HG03103 (cell line): ENCODE data around the gene PIGX.

Experiments
- ATAC-seq: cut with Tn5 transposase; IDR thresholded peaks from one replicate; pipeline ENCODE4 v1.9.1; 2021; ENCODE audit warnings: low read depth; ENCODE audit not compliant: unreplicated experiment

PIGX gene

DNA sequence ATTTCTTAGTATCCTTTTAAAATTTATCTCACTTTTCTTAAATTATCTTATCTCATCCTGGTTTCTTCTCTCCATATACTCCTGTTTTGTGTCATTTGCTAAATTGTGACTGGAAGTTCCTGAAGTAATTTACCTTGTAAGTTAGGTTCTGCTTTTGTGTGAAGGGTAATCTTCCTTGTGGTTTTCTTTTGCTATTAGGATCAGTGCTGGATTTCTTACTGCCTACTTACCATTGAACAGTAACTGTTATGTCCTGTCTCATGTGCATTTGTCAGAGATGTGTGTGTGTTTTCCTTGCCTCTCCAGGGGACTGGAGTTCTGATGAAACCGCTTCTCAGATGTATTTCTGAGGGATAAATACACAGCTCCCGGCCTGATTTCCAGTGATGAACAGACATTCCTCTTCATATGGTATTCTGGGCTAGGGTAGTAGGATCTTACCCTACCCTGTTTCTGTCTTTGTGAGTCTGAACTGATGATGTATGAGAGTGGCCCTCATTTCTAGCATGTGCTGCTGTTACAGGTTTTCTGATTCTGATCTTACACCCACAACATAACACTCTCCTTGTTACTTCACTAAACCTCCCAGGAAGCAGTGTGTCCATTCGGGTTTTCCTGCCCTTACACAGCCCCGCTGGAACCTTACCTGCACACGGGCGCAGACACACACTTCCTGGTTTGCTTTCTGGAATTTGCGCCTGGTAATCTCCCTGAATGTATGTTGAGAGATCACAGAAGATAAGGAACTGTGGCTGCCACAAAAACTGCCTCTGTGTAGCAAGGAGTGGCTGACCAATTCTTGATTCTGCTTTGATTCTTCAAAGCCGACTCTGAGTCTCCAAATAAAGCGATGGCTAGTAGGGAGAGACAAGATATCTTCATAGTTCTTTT lies 42.2 kb downstream of the PIGX start:
- ATAC-seq = no peak

DNA sequence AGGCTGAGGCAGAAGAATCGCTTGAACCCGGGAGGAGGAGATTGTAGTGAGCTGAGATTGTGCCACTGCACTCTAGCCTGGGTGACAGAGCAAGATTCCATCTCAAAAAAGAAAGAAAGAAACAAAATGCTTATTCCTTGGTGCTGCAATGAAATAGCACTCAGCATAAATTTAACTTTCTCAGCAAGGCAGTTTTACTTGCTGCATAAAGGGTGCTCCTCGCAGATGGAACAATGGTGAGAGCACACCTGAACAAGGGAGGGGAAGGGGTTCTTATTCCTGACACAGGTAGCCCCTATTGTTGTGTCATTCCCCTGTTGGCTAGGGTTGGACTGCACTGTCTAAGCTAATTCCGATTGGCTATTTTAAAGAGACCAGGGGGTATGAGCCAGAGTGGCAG lies 44.6 kb downstream of the PIGX start:
- no peak for ATAC-seq

DNA sequence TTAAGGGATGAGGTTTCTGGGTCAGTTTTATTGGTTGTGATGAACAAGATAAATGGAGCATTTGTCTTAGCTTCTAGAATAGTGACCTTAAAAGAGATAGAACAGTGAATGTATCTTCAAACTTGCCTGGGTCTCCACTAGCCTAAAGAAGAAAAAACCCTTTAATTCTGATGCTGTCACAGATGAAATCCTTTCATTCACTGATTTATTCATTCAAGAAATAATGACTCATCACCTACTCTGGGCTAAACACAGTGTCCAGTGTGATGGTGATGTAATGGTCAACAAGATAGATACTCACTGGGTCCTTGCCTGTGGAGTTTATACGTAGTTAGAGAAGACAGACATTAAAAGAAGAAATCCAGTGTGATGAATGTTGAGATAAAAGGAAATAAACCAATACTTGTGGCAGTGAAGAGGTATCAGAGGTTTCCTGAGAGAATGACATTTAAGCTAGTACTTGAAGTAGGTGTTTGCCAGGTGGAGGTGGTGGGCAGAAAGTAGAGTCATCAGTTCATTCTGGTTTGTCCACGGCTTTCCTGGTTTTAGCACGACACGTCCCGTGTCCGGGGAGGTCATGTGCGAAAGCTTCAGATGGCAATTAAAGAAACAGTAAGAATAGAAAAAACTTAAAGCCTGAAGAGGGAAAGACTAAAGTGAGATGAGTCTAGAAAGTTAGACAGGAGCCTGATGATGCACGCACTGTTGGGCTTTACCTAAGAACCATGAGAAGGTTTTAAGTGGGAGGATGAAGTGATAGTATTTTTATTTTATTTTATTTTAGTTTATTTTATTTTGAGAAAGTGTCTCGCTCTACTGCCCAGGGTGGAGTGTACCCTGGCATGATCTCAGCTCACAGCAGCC lies 45.9 kb downstream of the PIGX start:
- no peak for ATAC-seq

DNA sequence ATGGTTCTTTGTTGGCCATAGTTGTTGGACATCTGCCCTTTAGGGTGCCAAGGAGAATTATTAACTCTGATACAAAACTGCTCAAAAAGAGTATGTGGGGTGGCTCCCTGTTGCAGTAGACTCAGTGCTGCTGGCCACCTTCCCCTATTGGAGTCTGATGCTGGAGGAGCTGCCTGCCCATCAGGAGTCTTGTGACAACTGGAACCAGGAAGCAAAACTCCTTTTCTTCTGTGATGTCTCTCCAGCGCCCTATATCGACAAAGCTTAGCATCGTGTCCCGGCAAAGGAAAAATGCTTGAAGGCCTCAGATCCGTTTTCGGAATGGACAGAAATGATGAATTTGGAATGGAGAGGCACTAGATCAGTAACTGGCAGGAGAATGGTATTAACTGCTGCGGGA lies 51.0 kb downstream of the PIGX start:
- ATAC-seq = no peak

DNA sequence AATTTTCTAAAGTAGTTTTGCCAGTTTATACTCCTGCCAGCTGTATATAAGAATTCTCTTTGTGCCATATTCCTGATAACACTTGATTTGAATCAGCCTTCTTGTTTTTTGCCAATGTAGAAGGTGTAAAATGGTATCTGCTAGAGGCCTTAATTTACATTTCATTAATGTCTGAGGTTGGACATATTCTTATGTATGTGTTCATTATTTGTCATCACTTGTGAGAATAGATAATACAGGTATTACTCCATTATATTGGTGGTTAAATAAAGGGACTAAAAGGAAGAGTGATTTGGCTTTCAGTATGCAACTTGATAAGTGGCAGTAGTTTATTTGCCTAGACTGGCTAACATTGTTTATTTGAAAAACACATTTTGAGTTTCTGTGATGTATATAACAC lies 53.3 kb downstream of the PIGX start:
- no peak for ATAC-seq

DNA sequence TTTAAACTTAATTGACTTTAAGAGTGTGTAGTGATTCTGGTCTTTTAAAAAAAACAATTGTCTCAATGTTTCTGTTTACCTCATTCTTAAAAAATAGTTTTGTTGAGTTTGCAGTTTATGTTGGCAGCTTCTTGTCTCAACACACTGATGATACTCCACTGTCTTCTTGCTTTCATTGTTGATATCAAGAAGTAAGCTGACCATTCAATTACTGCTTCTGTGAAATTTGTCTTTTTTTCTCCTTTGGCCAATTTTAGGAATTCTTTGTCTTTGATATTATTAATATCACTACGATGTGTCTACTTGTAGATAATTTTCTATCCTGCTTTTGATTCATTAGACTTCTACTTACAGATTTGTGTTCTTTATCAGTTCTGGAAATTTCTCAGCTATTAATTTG lies 58.9 kb downstream of the PIGX start:
- no peak for ATAC-seq

DNA sequence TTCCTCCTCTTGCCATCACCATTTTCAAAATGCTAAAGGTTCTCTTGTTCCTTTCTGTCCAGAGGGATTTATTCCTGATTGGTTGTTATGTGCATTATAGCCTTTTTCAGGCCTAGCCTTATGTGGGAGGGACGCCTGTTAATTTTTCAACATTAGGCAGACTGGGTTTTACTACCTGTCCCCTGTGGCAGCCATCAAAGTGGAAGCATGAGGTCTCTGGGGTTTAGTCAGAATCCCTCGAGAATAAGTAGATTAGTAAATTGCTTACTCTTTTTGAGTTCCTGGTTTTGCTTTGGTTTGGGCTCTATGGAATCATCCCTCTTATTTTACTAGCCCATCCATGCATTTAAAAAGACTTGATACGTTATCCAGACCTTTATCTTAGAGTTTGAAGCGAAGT lies 59.9 kb downstream of the PIGX start:
- ATAC-seq = no peak

DNA sequence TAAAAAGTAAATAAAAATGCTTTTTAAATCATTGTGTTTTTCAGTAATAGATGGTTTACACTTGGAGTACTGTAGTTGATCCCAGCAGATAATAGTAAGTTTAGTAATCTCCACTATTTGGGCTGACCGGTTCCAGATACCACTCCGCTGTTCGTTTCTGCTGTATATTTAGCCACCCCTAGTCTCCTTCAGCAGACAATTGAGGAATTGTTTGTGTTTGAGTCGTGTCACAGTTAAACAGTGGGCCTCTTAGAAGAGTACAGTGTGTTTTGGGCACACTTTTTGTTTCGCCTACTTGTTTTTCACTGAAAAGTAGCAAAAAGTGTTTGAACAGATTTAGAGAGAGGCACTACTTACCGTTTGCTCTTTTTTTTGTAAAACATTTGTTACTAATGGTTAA lies 60.7 kb downstream of the PIGX start:
- ATAC-seq = no peak

DNA sequence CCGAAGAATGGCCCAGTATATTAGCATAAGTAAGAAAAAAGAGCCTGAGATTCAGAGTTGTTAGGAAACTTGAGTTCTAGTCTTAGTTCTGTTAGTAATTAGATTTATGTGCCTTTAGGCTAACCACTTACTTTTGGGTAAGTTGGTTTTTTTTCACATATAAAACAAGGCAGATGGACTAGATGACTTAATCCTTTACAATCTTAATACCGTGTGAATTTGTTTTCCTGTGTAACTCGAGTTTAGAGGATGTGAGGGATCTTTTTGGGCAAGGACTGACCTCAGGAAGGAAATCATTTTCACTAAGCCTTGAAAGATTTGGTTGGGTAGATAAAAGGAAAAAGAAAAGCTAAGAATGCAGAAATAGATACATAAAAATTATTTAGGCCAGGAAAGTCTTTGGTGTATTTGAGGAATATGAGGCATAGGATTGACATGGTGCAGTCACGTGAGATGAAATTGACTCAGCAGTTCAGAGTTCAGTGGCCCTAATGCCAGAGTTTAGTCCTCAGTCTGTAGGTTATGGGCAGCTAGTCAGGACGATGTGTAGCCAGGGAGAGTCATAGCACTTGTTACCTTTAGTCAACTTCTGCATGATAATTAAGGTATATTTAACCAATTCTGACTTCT lies 62.1 kb downstream of the PIGX start:
- no peak for ATAC-seq

DNA sequence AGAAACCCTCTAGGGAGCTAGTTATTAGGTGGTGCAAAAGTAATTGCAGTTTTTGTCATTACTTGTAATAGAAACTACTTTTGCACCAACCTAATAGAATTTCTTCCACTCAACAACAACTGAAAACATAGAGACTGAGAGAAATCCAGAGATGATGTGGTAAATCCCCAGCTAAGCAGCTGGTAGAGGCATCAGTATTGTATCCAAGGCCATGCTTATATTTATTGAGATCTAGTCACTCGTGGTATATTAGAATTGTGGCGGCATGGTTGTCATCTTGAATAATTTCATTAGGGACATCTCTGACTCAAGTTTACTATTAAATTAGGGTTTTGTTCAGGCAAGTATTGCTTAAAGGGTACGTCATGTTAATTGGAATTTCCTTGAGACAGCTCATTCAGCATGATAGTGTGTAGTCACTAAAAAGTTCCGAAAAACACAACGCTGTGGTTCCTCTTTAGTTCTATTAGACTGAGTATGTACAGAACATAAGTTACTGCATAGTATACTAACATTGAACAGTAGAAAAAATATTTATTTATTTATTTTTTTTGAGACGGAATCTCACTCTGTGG lies 62.8 kb downstream of the PIGX start:
- ATAC-seq = no peak

DNA sequence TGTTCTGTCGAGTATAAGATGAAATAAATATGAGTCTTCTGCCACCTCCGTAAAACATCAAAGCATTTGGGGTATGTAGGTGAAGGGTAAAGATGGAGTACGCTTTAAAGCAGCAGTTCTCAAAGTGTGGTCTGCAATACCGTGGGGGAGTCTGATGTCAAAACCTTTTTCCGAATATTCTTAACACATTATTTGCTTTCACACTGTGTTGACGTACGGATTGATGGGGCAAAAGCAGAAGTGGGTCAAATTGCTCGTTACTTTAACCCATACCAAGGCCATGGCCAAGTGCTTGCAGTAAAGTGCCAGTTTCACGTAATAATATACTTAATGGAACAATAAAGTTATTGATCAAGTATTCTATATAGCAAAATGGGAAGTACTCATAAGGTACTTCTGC lies 63.8 kb downstream of the PIGX start:
- no peak for ATAC-seq

DNA sequence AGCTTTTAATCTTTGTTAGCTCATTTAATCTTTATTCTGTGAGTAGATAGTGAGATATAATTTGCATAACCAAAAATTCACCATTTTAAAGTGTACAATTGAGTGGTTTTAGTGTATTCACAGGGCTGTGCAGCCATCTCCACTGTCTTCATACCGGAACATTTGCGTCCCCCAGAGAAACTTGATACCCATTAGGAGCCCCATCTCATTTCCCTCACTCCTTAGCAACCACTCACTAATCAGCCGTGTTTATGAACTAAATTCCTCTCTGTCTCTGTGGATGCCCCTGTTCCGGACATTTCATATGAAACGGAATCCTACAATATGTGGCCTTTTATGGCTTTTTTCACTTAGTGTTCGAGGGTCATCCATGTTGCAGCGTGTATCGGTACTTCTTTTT lies 65.7 kb downstream of the PIGX start:
- no peak for ATAC-seq

DNA sequence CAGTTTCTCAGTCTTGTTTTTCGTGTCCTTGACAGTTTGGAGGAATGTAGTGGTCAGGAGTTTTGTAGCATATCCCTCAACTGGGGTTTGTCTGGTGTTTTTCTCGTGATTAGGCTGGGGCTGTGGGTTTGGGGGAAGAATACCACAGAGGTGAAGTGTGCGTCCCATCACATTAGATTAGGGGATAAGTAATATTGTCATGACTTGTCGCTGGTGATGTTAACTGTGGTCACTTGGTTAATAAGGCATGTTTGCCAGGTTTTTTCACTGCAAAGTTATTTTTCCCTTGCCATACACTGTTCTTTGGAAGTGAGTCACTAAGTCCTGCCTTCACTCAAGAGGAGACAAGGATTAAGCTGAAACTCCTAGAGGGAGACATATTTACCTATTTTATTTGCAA lies 66.6 kb downstream of the PIGX start:
- no peak for ATAC-seq

DNA sequence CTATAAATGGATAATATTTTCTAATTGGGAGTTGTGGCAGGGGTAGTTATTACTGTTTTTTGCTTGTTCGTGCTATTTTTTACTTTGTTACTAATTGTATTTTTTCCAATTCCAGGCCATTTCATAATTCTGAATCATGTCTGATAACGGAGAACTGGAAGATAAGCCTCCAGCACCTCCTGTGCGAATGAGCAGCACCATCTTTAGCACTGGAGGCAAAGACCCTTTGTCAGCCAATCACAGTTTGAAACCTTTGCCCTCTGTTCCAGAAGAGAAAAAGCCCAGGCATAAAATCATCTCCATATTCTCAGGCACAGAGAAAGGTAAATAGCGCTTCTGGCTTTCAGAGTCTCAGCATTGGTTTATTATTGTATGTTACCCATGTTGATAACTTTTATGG lies 70.3 kb downstream of the PIGX start:
- ATAC-seq = no peak
